HG03039 (cell line): ENCODE results near the gene PRICKLE2.

ENCODE experiments used
- ATAC-seq: cut with Tn5 transposase; IDR thresholded peaks from one replicate; pipeline ENCODE4 v1.9.1; 2021; ENCODE audit warnings: mild to moderate bottlenecking, moderate library complexity; ENCODE audit not compliant: unreplicated experiment

The PRICKLE2 gene

DNA sequence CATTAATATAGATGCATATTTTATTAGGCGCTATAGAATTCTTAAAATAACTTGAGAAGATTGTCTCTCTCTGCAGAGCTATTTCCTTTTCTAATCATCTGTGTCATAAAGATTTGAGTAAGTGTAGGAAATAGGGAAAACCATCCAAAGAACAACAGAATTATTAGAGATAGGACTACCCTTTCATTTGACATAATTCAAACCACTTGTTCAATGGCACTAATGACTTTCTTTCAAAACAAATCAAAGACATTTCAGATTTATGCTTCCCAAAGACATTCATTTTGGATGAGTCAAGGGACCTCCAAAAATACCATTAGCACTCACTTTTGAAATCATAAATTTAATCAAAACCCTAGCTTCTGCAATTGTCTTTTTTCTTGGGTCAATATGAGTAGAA is 29.5 kb downstream of the PRICKLE2 start:
- no peak for ATAC-seq

DNA sequence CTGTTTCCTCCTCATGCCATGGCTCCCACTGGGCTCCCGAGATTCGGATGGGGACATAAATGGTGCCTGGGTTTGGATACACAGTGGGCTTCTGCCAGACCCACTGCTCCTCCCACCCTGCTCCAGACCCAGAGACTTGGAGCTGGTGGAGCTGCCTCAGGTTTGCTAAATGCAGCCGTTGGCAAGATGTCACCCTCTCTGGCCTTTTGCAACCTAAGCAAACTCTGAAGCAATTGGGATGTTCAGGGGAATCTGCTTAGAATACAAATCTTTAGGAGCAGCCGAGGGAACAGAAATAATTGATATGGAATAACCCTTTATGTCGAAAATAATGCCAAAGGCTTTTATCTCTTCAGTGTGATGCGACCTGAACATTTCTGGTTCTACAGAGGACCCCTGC is 33.4 kb downstream of the PRICKLE2 start:
- ATAC-seq = no peak

DNA sequence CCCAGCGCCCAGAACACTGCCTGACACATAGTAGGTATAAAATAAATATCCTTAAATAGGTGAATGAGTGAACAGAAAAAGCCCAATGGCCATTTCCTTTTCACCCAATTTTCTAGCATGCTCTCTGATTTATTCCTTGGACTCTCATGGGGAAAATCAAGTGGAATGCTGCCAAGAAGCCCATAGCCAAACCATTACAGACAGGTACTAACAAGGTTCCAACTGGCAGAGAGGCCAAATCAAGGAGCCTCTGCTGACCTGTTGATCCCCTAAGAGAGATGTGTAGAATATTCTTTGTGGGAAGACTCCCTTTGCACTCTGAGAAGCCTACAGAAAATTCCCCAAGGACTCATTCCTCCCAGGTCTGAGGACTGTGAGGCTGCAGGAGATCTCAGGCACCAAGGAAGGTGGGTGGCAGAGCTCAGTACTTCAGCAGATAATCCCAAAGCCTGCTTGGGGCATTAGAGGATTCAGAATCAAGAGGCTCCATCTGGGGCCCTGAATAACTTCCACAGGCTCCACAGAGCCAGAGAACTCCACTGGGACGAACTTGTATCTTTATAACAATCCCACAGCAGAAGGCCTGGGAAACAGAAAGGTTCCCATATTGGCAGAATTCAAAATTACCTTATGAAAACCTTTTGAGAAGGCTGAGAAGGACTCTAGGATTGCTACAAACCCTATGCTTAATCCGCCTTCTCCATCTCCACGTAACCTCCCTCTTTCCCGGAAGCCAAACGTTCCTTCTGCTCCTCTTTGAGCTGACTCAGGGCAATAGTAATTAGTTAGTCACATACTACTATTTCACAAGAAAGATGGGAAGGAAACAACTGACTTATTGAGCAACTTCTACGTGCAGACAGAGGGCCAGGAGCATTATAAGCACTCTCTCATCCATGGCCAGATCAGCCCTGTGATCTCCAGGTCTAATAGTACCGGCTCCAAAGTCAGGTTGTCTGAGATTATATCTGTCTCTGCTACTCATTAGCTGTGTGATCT is 34.5 kb downstream of the PRICKLE2 start:
- ATAC-seq = no peak

DNA sequence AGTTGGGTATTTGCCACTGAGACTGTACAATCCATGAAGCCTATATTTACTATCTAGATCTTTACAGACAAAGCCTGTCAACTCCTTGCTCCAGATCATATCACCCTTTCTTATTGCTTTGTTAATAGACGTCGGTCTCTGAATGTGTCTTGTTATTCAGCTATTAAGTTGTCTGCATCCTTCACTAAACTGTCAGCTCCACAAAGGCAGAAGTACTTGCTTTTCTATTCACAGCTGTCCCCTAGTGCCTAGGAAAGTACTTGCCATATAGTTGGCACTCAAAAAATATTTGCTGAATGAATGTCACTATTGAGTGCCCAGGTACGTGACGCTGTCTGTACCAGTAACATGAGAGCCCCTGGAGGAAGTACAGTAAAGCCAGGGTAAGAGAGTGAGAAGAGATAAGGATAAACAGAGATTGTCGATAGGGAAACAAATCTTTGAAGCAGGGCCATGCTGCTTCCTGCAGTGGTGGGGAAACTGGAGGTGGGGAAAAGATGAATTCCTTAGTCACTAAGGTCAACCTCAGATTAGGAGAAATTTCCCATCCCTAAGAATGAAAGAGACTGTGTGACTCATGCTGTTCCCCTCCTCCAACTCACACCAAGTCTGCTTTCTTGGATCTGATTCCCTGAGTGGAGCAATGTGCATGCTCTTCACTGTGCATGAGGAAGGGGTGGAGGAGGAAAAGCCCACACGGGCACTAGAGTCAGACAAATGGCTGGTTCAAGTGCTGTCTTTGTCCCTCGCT is 36.3 kb downstream of the PRICKLE2 start:
- no peak for ATAC-seq

DNA sequence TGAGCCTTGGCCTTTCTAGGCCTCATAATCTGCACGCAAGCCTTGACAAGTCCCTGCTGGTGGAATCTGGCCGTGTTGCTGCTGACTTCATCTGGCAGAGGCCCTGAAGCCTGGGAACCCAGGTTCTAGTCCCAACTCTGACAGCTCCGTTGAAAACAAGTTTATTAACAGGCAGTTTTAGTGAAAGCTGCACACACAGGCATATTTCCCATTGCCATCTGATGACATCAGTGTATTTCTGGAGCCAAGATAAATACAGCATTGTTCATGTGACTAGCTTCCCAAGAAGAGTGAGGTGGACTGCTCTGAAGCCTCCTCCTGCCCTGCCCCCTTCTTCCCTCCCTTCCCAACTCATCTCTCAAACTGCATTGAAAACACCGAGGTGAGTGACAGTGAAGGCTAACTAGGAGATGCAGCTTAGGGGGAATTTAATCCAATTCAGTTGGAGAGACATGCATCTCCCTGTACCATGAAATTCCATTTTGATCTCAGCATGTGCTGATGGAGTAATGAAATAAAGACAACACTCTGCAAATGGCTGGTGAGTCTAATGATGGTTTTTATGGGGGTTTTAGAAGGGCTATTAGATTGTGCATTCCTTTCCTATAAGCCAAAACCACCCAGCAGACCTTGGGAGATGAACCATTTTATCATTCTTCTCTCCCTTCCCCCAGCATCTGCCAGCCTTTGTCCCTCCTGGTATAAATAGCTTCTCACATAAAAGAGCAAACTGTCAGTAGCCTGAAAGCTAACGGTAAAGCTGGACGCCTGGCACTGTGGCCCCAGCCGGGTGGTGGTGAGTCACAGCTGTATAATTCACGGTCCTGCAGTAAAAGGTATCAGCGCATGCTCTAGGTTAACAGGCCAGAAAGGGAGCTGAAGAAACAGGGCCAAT is 38.0 kb downstream of the PRICKLE2 start:
- ATAC-seq = no peak

DNA sequence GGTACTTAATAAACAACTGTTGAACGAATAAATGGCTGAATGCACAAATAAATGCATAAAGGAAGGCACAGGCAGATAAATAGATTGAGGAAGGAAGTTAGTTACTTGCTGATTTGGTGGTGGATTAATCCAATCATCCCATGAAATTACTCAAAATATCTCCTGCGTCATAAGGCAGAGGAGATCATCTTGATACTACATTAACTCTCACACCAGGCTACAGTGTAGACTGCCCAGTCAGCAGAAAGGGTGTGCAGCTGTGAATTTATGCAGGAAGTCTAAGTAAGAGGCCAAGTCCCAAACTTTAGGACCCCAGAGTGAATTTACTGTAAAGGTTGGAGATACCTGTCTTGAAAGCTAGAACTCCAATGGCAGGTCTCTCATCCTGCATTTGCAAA is 38.6 kb downstream of the PRICKLE2 start:
- ATAC-seq = no peak

DNA sequence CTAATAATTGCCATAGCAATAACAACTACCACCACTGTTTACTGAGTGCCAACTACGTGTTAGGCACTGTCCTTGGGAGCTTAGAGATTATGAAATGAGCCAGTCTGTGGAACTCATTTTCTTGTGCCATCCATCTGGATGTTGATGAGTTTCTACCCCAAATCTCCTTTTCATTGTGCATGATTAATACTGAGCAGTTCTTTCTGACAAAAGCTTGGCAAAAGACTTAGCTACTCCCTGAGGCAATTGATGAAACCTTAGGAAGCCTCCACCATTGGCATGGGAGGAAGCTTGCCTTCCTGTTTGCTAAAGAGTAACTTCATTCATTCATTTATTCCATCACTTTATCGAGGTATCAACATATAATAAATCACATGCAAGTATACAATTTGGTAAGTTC is 39.8 kb downstream of the PRICKLE2 start:
- ATAC-seq = no peak

DNA sequence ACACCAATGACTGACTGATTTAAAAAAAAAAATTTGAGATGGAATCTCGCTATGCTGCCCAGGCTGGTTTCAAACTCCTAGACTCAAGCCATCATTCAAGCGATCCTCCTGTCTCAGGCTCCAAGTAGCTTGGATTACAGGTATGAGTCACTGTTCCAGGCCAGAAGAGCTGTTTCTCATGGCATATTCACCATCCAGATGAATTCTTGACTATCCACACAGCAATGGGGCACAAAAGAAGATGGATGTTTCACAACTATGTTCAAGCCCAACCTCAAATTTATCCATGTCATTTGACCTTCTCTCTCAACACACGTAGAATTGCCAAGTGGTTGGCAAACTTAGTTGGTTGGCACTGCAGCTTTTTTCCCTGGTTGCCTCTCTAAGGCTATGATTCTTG is 40.6 kb downstream of the PRICKLE2 start:
- no peak for ATAC-seq

DNA sequence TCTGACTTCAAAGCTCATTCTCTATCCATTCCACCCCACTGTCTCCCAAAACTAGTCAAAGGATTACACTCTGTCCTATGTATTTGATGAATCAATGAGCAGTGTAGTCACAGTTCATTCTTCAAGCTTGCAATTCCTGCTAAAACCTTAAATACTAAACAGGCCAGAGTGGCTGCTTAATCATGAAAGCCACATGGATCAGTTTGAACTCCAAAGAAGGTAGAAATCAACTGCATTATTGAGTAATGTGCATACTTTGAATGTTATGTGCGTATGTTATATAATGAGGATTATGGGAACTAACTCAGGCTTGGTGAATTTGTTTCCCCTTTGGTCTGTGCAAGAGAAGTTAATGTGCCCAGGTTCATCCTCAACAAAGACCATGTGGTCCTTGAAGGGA is 45.4 kb downstream of the PRICKLE2 start:
- ATAC-seq = no peak

DNA sequence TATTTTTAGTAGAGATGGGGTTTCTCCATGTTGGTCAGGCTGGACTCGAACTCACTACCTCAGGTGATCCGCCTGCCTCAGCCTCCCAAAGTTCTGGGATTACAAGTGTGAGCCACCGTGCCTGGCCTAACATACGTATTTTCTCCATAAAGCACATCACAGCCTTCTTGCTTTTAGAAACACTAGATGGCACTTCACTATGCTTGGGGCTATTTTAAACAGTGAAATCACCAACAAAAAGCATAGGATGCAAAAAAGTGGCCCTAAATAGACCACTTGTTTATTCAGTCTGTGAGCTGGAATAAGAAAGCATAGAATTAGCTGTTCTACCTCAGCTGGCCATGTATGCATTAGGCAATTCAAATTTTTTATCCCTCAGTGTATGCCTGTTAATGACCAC is 46.0 kb downstream of the PRICKLE2 start:
- no peak for ATAC-seq

DNA sequence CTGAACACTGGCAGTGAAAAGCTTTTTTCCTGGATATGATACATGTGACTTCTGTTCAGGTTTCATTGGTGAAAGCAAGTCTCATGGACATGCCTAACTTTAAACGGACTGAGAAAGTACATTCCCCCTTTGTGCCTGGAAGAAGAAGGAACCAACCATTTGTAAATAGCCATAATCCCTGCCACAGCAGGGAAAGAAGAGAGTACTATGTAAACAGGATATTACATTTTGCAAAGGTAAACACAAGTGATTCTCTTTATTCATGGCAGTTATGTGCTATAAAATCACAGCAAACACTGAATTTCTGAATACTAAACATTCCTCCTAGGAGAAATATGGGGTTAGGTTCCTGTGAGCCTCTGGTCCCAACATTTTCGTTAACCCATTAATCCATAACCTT is 46.8 kb downstream of the PRICKLE2 start:
- no peak for ATAC-seq

DNA sequence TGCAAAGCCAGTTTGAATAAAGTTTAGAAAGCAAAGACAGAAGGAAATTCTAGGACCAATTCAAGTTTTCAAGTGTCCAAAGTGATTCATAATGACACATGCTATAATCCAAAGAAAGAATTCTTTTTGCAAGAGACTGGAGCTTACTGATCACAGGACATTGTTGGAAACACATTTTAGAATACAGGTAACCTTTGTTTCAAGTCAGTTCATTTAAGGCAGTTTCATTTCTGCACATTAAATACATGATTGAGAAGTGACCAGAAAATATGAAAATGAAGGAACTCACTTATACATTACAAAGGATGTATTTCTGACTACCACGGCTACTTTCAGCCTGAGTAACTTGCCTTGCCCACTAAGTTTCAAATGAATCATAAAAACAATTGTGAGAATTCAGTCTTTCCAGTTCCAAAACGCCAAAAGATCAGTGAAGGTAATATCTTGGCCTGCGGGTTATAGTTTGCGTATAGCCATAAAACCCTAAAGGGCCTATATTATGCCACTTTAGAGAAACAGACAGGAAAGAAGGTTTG is 48.7 kb downstream of the PRICKLE2 start:
- no peak for ATAC-seq

DNA sequence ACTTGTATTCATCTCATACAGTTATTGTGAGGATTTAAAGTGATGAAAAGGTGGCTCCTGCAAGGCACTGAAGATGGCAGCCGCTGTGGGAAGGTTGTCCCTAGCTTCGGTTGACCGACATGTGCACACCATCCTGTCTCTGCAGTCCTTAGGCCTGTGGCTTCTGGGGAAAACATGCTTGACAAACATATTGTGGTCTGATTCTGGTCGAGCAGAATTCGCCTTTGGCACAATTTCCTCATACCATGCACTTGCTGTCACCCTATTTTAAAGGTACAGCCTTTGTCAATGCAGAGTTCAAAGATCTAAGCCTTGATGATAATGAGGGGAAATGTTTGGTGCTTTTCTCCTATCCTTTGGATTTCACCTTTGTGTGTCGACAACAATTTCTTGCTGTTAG is 50.9 kb downstream of the PRICKLE2 start:
- no peak for ATAC-seq

DNA sequence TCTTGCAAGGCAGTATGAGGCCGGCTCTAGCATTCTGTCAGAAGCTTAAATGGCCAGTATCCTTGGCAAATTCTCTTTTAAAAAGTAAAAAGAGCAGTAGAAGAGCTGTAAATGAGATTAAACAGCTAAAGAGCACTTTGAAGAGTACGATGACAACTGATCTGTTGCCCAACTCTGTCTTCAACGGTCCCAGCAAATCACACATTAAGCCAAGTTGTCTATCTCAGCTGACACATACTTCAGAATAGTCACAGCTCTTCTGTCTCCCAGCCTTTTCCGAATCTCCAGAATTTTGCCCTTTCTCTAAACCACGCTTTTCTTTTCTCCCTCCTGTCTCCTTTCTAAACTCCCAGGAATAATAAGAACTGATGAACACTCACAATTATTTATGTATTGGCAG is 51.7 kb downstream of the PRICKLE2 start:
- ATAC-seq = no peak

DNA sequence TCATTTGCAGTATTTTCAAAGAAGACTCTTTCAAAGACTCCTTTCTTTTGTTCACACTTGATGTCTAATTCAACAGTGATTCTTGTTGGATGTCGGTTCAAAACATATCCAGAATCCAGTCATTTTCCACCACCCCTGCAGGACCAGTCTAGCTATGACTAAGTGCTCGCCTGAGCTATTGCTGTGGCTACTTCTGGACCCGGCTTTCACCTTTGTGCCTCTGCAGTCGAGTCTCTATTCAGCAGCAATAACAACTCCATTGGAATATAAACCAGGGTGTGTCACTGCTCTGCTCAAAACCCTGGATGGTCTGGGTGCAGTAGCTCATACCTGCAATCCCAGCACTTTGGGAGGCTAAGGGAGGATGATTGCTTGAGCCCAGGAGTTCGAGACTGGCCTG is 55.0 kb downstream of the PRICKLE2 start:
- no peak for ATAC-seq

DNA sequence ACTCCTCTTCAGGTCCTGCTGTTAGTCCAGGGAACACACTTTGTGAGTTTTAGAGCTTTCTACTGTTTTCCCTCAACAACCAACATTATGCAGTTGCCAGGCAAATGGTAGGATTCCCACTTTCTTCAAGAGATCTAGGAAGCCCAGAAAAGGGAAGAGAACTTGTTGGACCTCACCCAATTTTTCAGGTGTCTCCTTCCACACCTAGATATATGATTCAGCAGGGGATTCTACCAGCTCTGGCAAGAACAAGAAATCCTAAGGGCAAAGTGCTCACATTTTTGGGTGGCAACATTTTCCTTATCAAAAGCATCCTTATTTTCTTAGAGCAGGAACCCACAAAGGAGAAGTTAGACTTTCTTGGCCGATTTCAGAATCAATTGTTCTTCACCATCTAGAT is 57.4 kb downstream of the PRICKLE2 start:
- ATAC-seq = no peak

DNA sequence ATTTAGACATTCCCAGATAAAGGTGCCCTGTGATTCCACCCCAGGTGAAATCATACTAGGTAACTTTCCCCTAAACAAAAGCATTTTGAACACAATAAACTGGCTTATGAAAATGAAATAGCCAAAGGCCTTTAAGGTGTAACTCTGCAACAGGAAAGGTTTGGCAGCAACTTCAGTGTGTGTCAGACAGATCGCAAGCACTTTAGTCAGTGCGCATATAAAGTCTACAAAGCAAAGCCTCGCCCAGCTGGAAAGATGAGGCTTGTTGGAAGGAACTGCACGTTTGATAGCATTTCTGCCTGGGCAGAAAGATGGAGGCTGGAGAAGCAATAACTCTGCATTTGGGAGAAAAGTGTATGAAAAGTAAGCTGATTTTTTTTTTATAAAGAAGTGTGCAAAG is 57.9 kb downstream of the PRICKLE2 start:
- no peak for ATAC-seq

DNA sequence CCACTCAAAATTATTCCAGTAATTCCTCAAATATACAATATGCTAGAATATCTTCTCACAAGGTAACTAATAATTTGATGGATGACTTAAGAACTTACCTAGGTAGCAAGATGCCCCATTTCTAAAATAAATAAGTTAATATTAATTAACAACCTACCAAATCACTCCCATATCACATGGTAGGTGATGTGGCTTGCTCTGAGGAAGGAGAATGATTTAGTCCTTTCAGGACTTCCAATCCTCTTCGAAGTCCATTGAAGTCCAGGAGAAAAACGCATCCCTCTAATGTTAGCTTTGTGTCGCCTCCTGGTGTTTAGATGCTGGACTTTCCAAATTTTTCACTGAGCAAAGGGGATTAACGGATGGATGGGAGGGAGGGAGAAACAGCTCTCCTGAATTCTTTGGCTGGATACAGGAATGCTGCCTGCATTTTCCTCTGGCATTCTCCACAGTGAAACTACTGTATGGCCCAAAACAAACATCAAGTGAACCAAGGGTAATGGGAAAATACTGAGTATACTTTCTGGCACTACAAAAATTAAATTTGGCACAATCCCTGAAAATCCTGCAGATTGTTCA is 58.6 kb downstream of the PRICKLE2 start:
- no peak for ATAC-seq

DNA sequence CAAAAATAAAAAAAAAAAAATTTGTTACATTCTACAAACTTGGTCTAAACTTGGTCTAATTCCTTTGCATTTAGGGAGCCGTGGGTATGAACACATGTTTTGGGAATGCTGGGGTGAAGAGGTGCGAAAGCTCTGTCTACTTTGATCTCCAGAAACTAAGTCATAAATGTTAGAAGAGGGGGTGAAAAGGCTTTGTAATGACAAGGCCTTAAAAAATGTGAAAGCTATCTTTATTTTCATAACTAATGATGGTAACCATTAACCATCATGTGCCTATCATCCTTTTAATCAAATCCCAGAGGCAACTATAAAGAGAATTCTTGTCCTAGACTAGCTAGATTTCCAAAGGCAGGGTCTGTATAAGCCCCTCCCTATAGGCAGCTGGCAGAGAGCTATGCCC is 60.9 kb downstream of the PRICKLE2 start:
- ATAC-seq = no peak

DNA sequence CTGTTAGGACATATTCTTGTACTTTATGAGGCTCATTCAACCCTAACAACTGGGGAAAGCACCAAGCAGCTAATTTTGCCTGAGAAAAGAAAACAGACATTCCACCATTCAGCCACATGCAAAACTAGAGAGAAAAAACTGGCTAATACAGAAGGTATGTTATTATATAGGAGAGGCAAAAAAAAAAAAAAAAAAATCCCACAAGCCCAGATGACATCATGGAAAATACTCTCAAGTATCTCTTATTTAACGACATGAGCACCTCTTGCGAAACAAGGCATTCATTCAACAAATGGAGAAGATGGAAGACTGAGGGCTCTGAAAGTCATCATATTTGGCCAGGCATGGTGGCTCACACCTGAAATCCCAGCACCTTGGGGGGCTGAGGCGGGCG is 61.5 kb downstream of the PRICKLE2 start:
- ATAC-seq = no peak
